HG03139 (cell line): ENCODE measurements around the gene ATXN3L.

Source experiments
- ATAC-seq: cut with Tn5 transposase; IDR thresholded peaks from one replicate; pipeline ENCODE4 v1.9.1; 2021; ENCODE audit not compliant: unreplicated experiment

ATXN3L gene

DNA sequence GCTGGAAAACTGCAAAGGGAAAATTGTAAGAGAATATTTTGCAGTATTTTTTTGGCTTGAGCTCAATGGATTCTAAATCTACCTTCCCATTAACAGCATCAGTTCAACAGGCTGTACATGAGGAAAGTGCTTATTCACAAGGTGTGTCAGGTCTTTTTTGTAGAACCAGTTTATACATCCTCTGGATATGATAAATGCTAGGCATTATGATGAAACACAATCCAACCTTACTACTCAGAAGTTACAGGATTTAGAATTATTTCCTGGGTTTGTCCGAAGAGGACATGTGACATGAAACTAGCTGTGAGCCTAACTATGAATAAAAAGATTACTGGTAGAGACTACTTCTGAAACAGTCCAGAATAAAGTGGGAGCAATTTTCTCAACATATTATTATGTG lies 49.5 kb downstream of the ATXN3L start:
- ATAC-seq = no peak

DNA sequence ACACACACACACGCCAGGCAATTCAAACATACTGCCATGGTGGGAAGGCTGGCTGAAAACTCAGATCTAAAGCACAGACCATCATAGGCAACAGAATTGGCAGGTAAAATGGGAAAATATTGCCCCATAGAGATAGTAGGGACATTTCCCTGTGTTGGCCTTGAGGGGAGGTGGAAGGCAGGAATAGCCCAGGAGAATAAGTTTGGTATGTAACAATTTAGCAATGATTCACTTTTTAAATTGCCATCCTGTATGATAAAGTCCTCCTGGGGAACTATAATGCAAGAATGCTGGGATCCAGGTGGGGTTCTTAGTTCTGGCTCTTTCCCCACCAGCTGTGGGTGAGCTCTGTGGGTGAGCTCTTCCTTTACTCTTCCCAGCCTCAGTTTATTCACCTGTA lies 51.0 kb downstream of the ATXN3L start:
- no peak for ATAC-seq
